OCI-LY7 (cell line): ENCODE data around the gene MLKL. TPM values are rescaled to one million over a fixed set of nuclear protein-coding genes. Genes with fewer than 3 reads are reported as not detected.

Experiments used
- BruUV-seq: library from RNA; stranded (reverse); fragments of 400-500 nt; replicated peaks from 2 replicates; lab custom pipeline; 2021; lab: Mats Ljungman, UMichigan
- CTCF ChIA-PET: fragments of 300-600 bp; sonication (Branson Sonifier 250); formaldehyde crosslinking; loops from one replicate; lab custom pipeline; 2022; ENCODE audit warnings: antibody characterized with exemption; ENCODE audit not compliant: unreplicated experiment; lab: Charles Lee
- POLR2A ChIA-PET: fragments of 300-600 bp; sonication (Branson Sonifier 250); formaldehyde crosslinking; loops from one replicate; lab custom pipeline; 2022; ENCODE audit warnings: antibody characterized with exemption; lab: Charles Lee
- DNase-seq: peaks from one replicate; pipeline ENCODE4 v3.0.0-alpha.2; 2015; ENCODE audit warnings: low spot score
- H2AFZ ChIP-seq: fragments of 200-600 bp; sonication (generic), shearing (Covaris generic); 2 replicates; pipeline ENCODE4 v1.6.1; 2014; ENCODE audit warnings: mild to moderate bottlenecking, antibody characterized with exemption, low read length, moderate library complexity
- H3K27ac ChIP-seq: fragments of 200-600 bp; sonication (generic); 2 replicates; pipeline ENCODE4 v1.5.1; 2014; ENCODE audit warnings: mixed run types, low read depth, mild to moderate bottlenecking, moderate library complexity, low read length, inconsistent platforms; ENCODE audit not compliant: poor library complexity, severe bottlenecking
- H3K36me3 ChIP-seq: fragments of 200-600 bp; sonication (generic); 2 replicates; pipeline ENCODE4 v1.6.1; 2014; ENCODE audit warnings: mild to moderate bottlenecking, antibody characterized with exemption, low read length, moderate library complexity, mixed read lengths; ENCODE audit not compliant: insufficient read depth
- H3K4me1 ChIP-seq: fragments of 200-600 bp; sonication (generic); 2 replicates; pipeline ENCODE4 v1.5.1; 2014; ENCODE audit warnings: mild to moderate bottlenecking, low read length; ENCODE audit not compliant: insufficient read depth, poor library complexity, severe bottlenecking
- H3K4me2 ChIP-seq: fragments of 200-600 bp; sonication (generic); 2 replicates; pipeline ENCODE4 v1.6.1; 2014; ENCODE audit warnings: mild to moderate bottlenecking, low read length
- H3K4me3 ChIP-seq: fragments of 200-600 bp; sonication (generic); 2 replicates; pipeline ENCODE4 v1.5.1; 2014; ENCODE audit warnings: mild to moderate bottlenecking, low read depth, low read length; ENCODE audit not compliant: poor library complexity, severe bottlenecking
- H3K79me2 ChIP-seq: fragments of 200-600 bp; sonication (generic); 2 replicates; pipeline ENCODE4 v1.6.1; 2016; ENCODE audit warnings: low read depth, mild to moderate bottlenecking, low read length, moderate library complexity, mixed read lengths; ENCODE audit not compliant: insufficient read depth
- H3K9me2 ChIP-seq: fragments of 200-600 bp; sonication (generic); 2 replicates; pipeline ENCODE4 v1.6.1; 2016; ENCODE audit warnings: mild to moderate bottlenecking, low read length, mixed read lengths; ENCODE audit not compliant: insufficient read depth
- H3K9me3 ChIP-seq: fragments of 200-600 bp; sonication (generic); 2 replicates; pipeline ENCODE4 v1.6.1; 2014; ENCODE audit warnings: mild to moderate bottlenecking, mixed run types, low read length, mixed read lengths
- H4K20me1 ChIP-seq: fragments of 200-600 bp; sonication (generic); 2 replicates; pipeline ENCODE4 v1.6.1; 2014; ENCODE audit warnings: mild to moderate bottlenecking, antibody characterized with exemption, low read length, moderate library complexity, mixed read lengths; ENCODE audit not compliant: insufficient read depth
- CTCF ChIP-seq: fragments of 200-600 bp; sonication (generic); conservative IDR thresholded peaks from 2 replicates; pipeline ENCODE4 v1.5.1; 2014; ENCODE audit warnings: mild to moderate bottlenecking, antibody characterized with exemption, low read length, moderate library complexity, mixed read lengths
- EZH2phosphoT487 ChIP-seq: fragments of 200-600 bp; sonication (generic); IDR thresholded peaks from 2 replicates; pipeline ENCODE4 v1.6.1; 2018; ENCODE audit warnings: low read depth, borderline replicate concordance, mild to moderate bottlenecking, mixed run types, antibody characterized with exemption, low read length, moderate library complexity, mixed read lengths
- intact Hi-C: fragments of 100-400 bp; cut with micrococcal nuclease; formaldehyde crosslinking; loops from one replicate; pipeline ENCODE4 v1.10.0; 2022; ENCODE audit not compliant: unreplicated experiment
- total RNA-seq, 2 experiments: library from RNA; depleted of rRNA in 1 of 2; stranded (reverse); fragments of >200 nt in 1 of 2; shearing (Covaris generic) in 1 of 2; gene quantifications; 2 replicates each; pipeline ENCODE4 v1.2.3, GENCODE V29; 2014 to 2022

The MLKL gene
- total RNA-seq, 2 experiments from 2014 or later, result 8.0 to 9.0 TPM

DNA sequence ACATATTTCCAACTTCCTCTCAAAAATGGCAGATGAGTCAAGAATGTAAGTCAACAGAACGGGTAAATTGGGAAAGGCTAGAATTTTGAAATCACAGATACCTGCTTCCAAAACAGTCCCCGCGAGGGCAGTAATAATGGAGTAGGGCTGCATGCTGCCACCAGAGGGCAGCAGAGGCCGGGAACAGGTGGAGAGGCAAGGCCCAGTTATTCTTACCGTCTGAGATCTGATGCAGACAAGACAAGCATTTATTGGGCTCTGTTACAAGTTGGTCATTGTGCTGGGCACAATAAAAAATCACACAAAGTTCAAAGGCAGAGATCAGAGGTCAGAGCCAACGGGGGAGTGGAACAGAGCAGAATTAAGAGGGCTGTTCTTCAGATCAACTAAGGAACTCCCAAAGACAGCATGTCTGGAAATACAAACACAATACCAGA lies 8.8 kb upstream of the MLKL start:
- DNase-seq, result peak; percentile 80
- Histone ChIP-seq H3K27ac (no peak overlapping the region), H3K36me3 (no peaks in the 10 kb centered on the region), H3K9me2 (no peaks in the 10 kb centered on the region), H3K9me3 (no peaks in the 10 kb centered on the region), H3K4me1 (no peaks in the 10 kb centered on the region), H3K4me3 (no peak overlapping the region), H3K79me2 (no peaks in the 10 kb centered on the region), H4K20me1 (no peaks in the 10 kb centered on the region), H2AFZ (peak overlapping the region; percentile 52; the same call in 1 of the 2 replicates), H3K4me2 (no peak overlapping the region)
- intact Hi-C loops, result loop anchor here (1.0 to 5.0 kb wide), 4 partner anchors 63 to 401 kb away; partner anchors contain the start of gene FA2H
- no TSS peak for BruUV-seq
- CTCF ChIA-PET, result interaction anchor here (1.5 kb wide), 1 partner anchor 153 kb away, joined by 10 read pairs; no protein-coding TSS in a partner anchor
- TF ChIP-seq EZH2phosphoT487 (no peak), CTCF (peak; percentile 100)
- POLR2A ChIA-PET, result interaction anchor here (0.9 to 1.1 kb wide), 3 partner anchors 11 to 152 kb away, joined by 3 to 5 read pairs (median 5); no protein-coding TSS in a partner anchor

GRCh38 chr16:74700116-74700437 lies 585 bp downstream of the MLKL start:
- Histone ChIP-seq H3K4me2 (peak overlapping the region; percentile 85), H3K27ac (peak overlapping the region; percentile 51), H3K9me3 (no peaks in the 10 kb centered on the region), H3K36me3 (no peaks in the 10 kb centered on the region), H3K4me1 (peaks cover 50% of the 10 kb centered on the region), H2AFZ (peak overlapping the region; percentile 96), H3K4me3 (peak overlapping the region; percentile 69), H3K79me2 (peaks cover 5% of the 10 kb centered on the region; the same call in 1 of the 2 replicates), H4K20me1 (no peaks in the 10 kb centered on the region), H3K9me2 (no peaks in the 10 kb centered on the region)
- intact Hi-C loops, result loop anchor here (2.0 kb wide), 1 partner anchor 33 kb away; the partner anchor contains the start of gene RFWD3
- BruUV-seq, result no TSS peak
- POLR2A ChIA-PET, result interaction anchor here (0.5 to 3.2 kb wide), 5 partner anchors 33 to 402 kb away, joined by 3 to 20 read pairs (median 4); partner anchors contain the start of genes RFWD3 and WDR59
- TF ChIP-seq CTCF (no peak), EZH2phosphoT487 (no peak)
- CTCF ChIA-PET, result no interaction called here
- peak; percentile 49 for DNase-seq

- ChIA-PET CTCF (interaction anchor here (1.0 to 1.9 kb wide), 2 partner anchors 32 to 163 kb away, joined by 5 to 8 read pairs; partner anchors contain the start of gene RFWD3), POLR2A (interaction anchor here (0.9 to 3.2 kb wide), 3 partner anchors 32 to 285 kb away, joined by 3 to 20 read pairs (median 3); partner anchors contain the start of genes RFWD3 and WDR59)
- Histone ChIP-seq H4K20me1 (no peaks in the 10 kb centered on the region), H3K9me2 (no peaks in the 10 kb centered on the region), H3K79me2 (peaks cover 5% of the 10 kb centered on the region; the same call in 1 of the 2 replicates), H3K27ac (no peak overlapping the region), H3K4me1 (peaks cover 50% of the 10 kb centered on the region), H3K4me3 (peak overlapping the region; percentile 69), H2AFZ (no peak overlapping the region; the same call in 1 of the 2 replicates), H3K36me3 (no peaks in the 10 kb centered on the region), H3K9me3 (no peaks in the 10 kb centered on the region), H3K4me2 (peak overlapping the region; percentile 85)
- TF ChIP-seq EZH2phosphoT487 (no peak), CTCF (no peak)
- TSS peak; percentile 58 for BruUV-seq
- intact Hi-C loops, result loop anchor here (2.0 kb wide), 1 partner anchor 33 kb away; the partner anchor contains the start of gene RFWD3
- DNase-seq, result no peak
Observed at GRCh38 chr16:74699666-74700065, 996 bp downstream of the MLKL start.
